ENCODE results near the gene ATP6AP1. TPM values are rescaled to one million over a fixed set of nuclear protein-coding genes. Genes with fewer than 3 reads are reported as not detected.
A peak's percentile ranks its signal among the peaks of the same experiment; 100 is the strongest.

Gene ATP6AP1
- total RNA-seq, 2 donors from 2014 or later, result 49.8 to 51.4 TPM

DNA sequence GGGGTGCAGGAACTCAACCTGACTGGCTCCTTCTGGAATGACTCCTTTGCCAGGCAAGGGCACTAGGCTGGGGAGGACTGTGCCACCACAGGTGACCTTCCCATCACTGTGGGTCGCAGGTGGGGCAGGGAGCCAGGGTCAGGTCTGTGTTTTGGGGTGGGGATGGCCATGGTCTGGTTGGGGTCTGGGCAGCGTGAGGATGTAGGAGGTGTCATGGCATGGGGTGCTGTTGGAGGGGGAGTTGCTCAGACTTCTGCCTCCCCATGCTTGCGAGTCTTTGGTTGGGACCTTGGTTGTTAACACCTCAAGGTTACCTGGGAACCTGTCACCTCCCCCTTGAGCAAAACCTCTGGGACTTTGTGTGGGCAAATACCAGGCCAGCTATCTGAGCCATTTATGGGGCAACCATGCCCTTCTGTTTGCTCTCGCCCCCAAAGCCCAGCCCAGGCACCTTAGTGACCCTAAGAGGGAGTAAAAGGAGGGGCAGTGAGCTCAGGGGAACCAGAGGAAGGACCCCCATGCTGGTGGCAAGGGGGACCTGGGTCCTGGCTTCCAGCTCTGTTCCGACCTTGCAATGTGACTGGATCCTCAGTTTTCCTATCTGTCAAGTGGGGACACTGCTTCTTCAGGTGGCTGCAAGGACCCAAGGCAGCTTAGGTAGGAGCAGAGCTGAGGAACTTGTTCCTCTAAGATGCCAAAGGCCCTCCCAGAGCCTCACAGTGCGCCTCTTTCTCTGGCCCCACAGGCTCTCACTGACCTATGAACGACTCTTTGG lies 6.1 kb downstream of the ATP6AP1 start:
- intact Hi-C loops (cut with DNase I), result no loop called here
- Histone ChIP-seq H3K27ac (no peak overlapping the region), H3K4me3 (no peak overlapping the region), H3K27me3 (no peaks in the 10 kb centered on the region), H3K9me3 (no peaks in the 10 kb centered on the region), H3K4me1 (peaks cover 20% of the 10 kb centered on the region), H3K36me3 (replicated peaks in 1 of 2; ENCODE audit: insufficient read depth in 1 of 2, low read depth in 2 of 2) (no peaks in the 10 kb centered on the region)
- DNase-seq, result no peak
- 89 to 93% methylated on average over 2 to 4 of the region's 7 CpGs for WGBS, 2 donors
- ATAC-seq, result no peak
- TF ChIP-seq CTCF (IDR thresholded peaks at IDR 0.05), result no peak
- TF ChIP-seq POLR2A (IDR thresholded peaks at IDR 0.05), result no peak

DNA sequence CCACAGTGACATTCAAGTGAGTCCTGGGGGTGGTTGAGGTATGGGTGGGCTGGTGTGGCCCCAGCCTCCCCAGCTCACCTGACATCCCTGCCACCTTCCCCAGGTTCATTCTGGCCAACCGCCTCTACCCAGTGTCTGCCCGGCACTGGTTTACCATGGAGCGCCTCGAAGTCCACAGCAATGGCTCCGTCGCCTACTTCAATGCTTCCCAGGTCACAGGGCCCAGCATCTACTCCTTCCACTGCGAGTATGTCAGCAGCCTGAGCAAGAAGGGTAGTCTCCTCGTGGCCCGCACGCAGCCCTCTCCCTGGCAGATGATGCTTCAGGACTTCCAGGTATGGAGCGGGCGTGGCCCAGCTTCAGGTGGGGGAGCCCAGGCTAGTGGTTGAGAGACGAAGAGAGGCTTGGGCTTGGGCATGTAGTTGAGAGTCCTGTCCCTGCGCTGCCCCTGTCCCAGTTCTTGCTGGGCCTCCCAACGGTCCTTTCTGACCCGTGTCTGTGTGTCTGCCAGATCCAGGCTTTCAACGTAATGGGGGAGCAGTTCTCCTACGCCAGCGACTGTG lies 6.8 kb downstream of the ATP6AP1 start:
- DNase-seq (no peak), ATAC-seq (no peak)
- H3K27ac ChIP-seq, result no peak overlapping the region
- no peak for TF ChIP-seq CTCF (IDR thresholded peaks at IDR 0.05)
- TF ChIP-seq POLR2A (IDR thresholded peaks at IDR 0.05), result no peak
- no peak overlapping the region for H3K4me3 ChIP-seq
- peaks cover 16% of the 10 kb centered on the region for H3K4me1 ChIP-seq
- intact Hi-C loops (cut with DNase I), result no loop called here
- no peaks in the 10 kb centered on the region for H3K9me3 ChIP-seq
- 88% methylated on average over 17 of the region's 19 CpGs; no CpG with 5 or more reads in 1 of the 2 donors for WGBS, 2 donors
- no peaks in the 10 kb centered on the region for H3K36me3 ChIP-seq (replicated peaks in 1 of 2; ENCODE audit: insufficient read depth in 1 of 2, low read depth in 2 of 2)
- H3K27me3 ChIP-seq, result no peaks in the 10 kb centered on the region

DNA sequence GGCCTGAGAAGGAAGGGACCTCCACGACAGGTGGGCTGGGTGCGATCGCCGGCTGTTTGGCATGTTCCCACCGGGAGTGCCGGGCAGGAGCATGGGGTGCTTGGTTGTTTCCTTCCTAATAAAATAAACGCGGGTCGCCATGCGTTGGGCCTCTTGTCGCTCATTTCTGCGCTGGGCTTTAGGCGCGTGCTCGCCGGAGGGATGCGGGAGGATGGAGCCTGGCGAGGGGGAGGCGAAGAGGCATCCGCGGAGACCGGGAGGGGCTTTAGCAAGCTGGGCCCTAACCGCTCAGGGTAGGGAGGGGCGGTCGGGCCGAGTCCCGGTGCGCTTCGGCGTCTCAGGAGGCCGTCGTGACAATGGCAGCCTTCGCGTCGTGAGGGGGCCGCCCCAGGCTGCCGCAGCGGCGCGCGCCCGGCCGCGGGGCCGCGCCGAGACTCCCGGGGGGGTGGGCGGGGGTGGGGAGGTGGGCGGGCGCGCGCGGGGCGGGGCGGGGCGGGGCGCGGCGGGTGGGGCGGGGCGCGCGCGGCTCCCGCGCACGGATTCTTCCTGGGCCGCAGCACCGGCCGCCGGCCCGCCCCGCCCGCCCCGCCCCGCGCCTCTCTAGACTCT lies 8.0 kb downstream of the ATP6AP1 start:
- TF ChIP-seq CTCF (IDR thresholded peaks at IDR 0.05), result no peak
- no peak for TF ChIP-seq POLR2A (IDR thresholded peaks at IDR 0.05)
- no peaks in the 10 kb centered on the region for H3K36me3 ChIP-seq (replicated peaks in 1 of 2; ENCODE audit: insufficient read depth in 1 of 2, low read depth in 2 of 2)
- WGBS, 2 donors, result 17% methylated on average over 22 of the region's 78 CpGs; no CpG with 5 or more reads in 1 of the 2 donors
- intact Hi-C loops (cut with DNase I), result no loop called here
- peaks cover 16% of the 10 kb centered on the region for H3K4me1 ChIP-seq
- H3K4me3 ChIP-seq, result peak overlapping the region in 1 of 2 donors; percentile 47
- H3K27me3 ChIP-seq, result no peaks in the 10 kb centered on the region
- ATAC-seq, result peak; percentile 83
- no peaks in the 10 kb centered on the region for H3K9me3 ChIP-seq
- H3K27ac ChIP-seq, result peak overlapping the region; percentile 48 to 85 (median 81)
- DNase-seq, result peak in 2 of 4 donors; percentile 27 to 33

DNA sequence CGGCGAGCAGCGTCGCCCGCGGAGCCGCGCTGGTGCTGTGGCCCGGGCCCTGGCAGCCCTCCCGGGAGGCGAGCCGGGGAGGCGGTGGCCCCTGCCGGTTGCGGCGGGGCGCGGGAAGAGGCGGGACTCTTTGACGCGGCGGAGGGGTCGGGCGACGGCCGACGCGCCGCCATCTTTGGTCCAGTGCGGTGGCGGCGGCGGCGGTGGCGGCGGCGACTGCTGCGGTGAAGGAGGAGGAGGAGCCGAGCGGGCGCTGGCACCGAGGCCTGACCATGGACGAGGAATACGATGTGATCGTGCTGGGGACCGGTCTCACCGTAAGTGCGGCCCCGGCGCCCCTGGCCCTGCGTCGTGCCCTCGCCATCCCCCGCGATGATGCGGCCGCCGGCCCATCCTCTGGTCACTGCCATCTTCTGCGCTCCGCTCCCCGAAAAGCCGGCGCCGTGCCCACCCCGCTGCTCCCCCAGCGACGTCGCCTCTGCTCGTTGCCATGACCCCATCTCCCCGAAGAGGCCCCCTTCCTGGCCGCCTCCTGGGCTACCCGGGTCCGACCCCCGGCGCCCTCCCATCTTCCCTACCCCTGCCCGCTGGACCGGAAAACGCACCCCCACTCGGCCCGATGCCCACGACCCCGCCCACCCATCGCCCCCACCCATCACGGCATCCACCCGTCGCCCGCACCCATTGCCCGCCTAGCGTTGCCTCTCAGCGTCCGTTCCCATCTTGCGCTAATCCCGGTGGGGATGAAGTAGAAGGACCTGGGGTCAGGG lies 8.7 kb downstream of the ATP6AP1 start, which contains the start of gene GDI1:
TSS of gene GDI1 (plus strand) at position 172 of the 770 bp plus-strand sequence. CDS start at position 273, 101 bp downstream.
- H3K4me3 ChIP-seq, result peak within 1 kb of the TSS; percentile 43 to 47
- no peaks in the 10 kb centered on the region for H3K9me3 ChIP-seq
- intact Hi-C loops (cut with DNase I), result no loop called here
- peak within 1 kb of the TSS; percentile 48 to 85 (median 81) for H3K27ac ChIP-seq
- peak; percentile 41 to 56 (median 44) for DNase-seq
- WGBS, 2 donors, result 0% methylated on average over 46 of the region's 93 CpGs; no CpG with 5 or more reads in 1 of the 2 donors
- H3K36me3 ChIP-seq (replicated peaks in 1 of 2; ENCODE audit: insufficient read depth in 1 of 2, low read depth in 2 of 2), result no peaks in the 10 kb centered on the region
- peaks cover 16% of the 10 kb centered on the region for H3K4me1 ChIP-seq
- H3K27me3 ChIP-seq, result no peaks in the 10 kb centered on the region
- peak; percentile 74 for ATAC-seq
- TF ChIP-seq CTCF (IDR thresholded peaks at IDR 0.05) (no peak), POLR2A (IDR thresholded peaks at IDR 0.05) (peak in 2 of 3 donors; percentile 25 to 42)
